RPMI7951 (cell line): Measurements from ENCODE around the gene ADCY5. TPM values are rescaled to one million over a fixed set of nuclear protein-coding genes. Genes with fewer than 3 reads are reported as not detected.

Experiments used
- DNase-seq: peaks from one replicate; pipeline ENCODE4 v3.0.0-alpha.2; 2012; ENCODE audit warnings: low read depth
- total RNA-seq: library from RNA; depleted of rRNA; stranded (reverse); fragments of >200 nt; shearing (Covaris generic); gene quantifications from 2 replicates; pipeline ENCODE4 v1.2.3, GENCODE V29; 2014

Gene ADCY5
- total RNA-seq, 1 experiment from 2014 or later, result not detected

DNA sequence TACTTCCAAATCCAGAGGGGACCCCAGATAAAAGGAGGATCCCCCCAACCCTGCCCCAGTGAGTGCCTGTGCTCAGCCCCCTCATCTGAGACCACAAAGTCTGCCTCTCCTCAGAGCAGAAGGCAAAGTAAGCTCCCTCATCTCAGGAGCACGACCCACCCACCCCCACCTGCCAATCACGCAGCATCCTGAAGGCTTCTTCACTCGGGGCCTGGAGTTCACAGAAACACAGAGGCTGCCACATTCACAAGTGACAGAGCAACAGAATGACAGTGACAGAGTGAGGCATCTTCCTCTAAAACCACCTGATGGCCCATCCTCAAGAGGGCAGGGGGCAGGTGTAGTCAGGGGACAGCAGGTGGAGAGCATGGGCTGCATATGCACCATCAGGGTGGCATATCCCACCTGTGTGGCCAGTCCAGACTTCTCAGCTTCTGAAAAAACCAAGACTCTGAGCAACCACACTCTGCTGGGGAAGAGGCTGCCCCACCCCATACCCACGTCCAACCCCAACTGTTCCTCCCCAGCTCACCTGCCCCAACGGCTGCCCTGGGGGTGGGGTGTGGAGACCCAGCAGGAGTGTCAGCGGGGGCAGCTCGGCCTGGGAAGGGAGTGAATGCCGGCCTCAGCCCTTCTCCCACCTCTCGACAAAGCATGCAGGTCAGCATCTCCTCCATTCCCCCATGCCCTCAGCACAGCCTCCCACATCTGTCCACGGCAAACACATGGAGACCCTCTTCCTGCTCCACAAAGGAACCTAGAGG, 19.3 kb downstream of the ADCY5 start:
- no peak for DNase-seq

DNA sequence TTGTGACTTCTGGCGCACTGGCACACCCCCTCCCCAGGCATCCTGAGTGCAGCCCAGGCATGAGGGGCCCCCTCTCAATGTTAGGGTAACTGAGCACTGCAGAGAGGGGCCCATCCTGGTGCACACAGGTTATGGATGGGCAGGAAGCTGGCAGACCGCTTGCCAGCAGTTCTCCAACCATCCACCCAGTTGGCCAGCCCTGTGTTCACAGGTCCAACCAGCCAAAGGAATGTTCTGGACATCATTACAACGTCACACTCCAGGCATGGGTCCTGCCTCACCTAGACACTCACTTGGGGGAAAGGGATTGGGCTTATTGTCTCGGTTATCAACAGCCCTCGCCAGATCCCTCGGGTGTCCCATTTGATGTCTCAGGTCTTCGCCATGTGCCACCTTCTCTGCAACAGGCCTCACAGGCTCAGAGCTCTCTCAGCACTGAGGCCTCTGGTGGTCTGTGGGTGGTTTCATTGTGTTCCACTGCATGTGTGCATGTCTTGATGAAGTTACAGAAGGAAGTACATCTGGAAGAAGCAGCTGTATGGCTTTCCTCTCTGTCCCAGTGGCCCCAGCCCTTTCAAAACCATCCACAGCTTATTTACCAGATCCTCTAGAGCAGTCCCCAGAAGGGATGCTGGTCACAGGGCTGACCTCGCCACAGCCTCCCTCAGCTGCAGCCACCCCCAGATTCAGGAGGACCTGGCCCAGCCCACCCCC, 23.7 kb downstream of the ADCY5 start:
- no peak for DNase-seq

DNA sequence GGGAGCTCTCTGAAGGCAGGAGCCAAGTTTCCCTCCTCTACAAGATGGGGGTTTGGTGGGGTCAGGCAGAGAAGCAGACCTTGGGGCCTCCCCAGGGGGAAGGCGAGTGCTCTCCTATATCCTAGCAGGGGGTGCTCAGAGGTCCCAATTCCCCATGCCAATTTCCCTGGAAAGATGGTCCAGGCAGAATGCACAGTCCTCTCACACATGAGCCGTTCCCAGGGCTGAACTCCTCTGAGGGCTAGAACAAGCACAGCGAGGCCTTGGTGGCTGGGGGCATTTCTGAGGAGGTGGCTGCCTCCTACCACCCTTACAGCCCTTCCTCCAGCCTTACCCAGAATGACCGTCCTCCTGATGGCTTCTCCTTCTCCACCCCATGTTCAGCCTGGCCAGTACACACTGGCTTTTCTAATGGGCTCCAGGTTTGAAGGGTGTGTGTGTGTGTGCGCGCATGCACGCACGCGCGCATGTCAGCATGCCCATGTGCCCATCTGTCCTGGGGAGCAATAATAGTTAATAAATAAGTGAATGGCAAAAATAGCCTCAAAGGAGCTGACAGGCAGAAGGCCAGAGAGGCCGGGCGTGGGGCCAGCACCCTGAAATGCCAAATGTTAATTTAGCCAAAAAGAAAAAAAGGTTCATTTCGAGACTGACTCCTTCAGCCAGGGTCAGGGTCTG, 24.4 kb downstream of the ADCY5 start:
- DNase-seq, result no peak

DNA sequence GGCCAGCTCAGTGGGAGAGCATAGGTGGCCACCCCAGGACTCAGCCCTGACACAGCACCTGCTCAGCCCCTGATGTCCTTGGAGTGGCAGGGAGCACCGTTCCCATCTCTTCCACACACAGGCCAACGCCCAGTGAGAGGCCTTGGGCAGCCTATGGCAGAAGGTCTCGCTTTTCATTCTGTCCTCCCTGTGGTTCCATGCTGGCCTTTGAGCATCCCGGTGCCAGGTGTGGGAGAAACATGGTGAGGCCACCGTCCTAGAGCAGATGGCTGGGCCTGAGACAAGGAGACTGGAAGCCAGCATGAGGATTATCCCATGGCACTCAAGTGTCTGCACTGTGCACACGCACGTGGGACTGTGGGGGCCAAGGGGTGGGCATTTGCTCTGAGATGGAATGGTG, 25.1 kb downstream of the ADCY5 start:
- DNase-seq, result no peak

DNA sequence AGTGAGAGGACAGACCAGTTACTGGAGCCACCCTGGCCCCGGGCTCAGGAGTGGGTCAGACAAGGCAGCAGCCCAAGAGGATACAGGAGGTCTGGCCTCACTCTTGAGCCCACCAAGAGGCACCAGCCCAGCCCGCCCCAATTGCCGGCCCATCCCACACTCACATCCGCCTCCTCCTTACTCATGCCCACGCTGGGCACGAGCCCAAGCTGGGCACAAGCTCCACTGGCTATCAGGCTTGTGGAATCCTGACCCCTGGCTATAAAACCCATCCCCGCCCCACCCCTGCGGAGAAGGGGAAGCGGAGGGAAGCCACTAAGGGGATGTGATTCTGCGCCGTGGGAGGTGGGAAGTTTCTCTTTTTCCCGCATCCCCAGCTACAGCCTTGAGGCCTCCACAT, 25.9 kb downstream of the ADCY5 start:
- DNase-seq, result no peak

DNA sequence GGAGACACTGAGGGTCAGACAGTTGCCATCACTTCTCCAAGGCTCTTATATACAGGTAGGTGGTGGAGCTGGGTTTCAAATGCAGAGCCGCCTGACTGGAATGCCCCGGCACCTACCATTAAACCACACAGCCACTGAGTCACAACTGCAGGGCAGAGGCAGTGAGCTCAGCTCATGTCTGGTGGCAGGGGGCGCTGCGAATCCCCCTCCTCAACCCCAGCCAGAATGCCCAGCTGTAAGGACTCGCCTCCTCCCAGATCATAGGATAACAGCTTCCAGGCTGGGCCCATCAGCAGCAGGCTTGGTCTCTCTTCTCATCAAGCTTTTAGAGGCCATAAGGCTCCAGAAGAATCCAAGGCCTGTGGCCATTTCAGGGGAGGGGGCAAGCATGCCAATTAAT, 26.4 kb downstream of the ADCY5 start:
- DNase-seq, result no peak

DNA sequence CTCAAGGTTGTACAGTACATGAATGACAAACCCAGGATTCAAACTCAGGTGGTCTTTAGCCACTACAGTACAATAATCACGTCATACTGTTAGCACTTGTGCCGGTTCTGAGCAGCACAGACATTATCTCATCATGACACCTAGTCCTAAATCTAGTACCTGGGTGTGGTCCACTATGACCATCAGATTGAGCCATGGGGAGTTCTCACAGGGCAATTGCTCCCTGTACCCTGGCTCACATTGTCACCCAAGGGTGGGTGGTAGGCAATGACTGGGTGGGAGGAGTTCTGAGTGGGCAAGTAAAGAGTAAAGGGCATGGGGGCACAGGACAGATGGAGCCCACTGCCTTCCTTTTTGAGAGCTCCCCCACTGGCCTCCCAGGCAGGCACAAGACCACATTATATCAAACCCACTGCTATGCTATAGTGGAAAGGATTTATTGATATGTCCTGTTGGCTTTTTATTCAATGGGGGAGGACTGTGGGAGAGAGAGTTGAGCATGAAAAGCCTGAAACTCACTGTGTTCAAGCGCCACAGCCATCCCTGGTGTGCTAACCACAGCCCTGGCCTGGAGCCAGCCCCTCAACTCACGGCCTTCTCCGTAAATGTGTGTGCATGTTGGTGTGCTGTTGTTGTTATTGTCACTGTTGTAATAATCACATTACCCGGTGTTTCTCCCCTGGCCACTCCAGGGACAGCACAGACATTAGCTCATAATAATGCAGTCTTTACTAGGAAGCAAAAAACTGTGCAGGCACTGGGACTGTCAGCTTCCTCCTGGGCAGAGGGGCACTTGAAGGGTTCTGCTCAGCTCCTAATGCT, 27.3 kb downstream of the ADCY5 start:
- DNase-seq, result peak; percentile 15

DNA sequence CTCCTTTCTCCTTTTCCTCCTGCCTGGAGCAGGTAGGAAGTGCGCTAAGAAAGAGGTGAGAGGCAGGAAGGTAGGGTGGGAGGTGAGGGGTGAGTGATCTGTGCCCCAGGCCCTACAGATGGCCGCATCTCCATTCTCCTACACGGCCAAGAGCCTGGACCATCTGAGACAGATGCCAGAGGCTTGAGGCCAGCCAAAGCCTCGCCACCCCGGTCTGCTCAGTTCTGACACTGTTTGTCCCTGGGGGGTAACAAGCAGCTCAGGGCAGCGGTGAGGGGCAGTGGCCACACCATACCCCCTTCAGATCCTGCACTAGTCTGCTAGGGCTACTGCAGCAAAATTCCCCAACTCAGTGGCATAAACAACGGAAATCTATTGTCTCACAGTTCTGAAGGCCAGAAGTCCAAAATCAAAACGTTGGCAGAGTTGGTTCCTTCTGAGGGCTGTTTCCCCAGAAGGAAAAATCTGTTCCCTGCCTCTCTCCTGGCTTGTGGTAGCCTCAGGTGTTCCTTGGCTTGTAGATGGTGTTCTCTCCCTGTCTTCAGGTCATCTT, 28.4 kb downstream of the ADCY5 start:
- DNase-seq, result no peak

DNA sequence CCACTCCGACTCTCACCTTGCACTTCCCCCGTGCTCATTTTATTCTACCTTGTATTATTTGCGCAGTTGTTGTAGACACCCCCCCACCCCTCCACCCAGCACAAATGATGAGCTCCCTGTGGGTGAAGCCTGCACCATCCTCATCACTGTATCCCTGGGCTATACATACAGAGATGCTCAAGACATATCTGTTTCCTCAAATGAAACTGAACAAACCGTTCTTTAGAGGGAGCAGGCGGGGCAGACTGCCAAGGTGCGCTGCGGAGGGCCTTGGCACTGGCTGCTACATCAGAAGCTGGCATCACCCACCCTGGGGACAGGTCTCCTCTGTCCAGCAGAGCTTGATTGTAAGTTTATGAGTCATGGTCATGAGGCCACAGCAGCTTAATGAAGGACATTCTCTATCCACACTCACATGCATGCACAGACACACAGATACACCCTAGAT, 29.0 kb downstream of the ADCY5 start:
- peak; percentile 17 for DNase-seq

DNA sequence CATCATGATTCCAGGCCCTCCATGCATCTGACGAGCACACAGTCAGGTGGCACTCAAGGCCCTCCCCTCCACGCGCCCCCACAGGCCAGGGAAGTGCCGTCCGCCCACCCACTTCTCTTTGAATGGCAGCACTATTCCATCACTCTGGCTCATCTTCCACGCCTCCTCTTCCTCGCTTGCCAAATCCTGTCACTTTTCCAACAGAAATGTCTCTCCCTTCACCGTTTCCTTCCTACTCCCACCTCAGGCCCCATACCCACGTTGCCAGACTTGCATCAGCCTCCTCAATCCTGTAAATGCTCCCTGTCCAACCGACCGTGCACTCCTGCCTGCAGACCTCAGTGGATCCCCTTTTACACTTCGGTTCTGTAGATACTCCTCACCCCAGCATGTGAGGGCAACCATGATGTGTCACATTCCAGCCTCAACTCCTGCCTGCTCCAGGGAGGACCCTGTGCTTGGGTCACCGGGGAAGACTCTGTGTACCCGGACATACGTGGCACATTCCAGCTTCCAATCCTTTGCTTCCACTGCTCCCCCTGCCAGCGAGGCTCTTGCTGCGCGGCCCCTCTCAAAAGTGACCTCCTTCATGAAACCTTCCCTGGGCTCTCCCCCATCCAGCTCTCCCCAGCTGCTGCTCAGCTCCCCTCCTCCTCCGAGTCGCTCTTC, 29.6 kb downstream of the ADCY5 start:
- DNase-seq, result no peak

DNA sequence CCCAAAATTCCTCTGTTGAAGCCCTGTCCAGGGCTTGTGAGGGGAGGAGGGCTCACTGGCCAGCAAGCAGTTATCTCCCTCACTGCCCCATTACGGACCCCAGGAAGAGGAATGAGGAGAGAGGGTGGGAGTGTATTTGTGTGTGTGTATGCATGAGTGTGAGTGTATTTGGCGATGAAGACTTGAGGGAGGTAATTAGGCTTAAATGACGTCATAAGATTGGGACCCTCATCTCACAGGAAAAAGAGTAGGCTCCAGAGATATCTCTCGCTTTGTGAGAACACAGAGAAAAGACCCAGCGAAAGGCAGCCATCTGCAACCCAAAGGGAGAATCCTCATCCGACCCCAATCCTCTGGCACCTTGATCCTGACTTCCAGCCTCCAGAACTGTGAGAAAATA, 32.2 kb downstream of the ADCY5 start:
- no peak for DNase-seq

DNA sequence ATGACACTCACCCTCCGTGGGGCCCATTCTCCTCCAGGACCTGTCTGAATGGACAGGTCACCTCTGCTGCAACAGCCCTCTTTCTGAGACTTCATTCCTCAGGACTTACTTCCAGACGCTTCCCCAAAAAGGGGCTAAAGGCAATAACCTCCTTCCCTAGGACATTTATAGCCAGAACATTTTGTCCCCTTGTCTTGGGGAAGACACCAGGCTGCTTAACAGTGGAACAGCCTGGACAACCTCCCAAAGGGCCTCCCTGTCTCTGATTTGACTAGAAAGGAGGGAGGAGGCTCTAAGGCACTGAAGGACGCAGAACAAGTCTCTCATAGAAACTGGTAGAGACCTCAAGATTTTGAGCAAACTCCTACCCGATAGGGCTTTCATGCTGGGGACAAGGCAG, 32.7 kb downstream of the ADCY5 start:
- DNase-seq, result no peak

DNA sequence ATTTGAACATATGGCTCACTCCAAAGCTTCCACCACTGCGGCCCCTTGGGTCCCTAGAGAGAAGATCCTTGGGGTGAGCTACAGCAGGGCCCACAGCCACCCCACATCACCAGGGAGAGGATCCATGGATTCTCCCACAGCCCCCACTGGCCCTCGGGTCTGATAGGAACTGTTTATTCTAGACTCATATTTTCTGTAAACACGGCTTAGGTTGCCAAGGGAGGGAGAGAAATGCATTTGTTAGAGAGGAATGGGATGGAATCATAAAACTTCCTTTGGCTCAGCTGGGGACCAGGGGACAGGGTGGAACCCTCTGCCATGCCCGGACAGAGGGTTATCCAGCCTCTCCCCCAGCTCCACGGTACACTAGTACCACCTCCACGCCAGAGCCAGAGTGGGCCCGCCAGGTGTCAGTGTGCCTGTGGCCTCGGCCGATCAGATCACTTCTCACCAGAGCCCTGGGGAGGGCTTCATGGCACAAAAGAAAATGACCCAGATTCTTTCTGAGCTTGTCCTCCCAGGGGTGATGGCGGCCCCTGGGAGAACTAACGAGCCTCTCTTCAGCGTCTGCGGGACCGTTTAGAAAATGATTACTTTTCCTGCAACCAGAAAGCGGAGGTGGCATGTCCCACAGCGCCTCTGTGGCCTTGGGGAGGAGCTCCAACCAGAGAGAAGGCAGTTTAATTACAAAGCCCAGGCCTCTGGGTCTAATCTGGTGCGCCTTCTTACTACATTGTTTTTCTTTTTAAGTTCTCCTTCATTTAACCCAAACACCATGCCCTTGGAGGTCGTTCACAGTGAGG, 33.7 kb downstream of the ADCY5 start:
- no peak for DNase-seq

DNA sequence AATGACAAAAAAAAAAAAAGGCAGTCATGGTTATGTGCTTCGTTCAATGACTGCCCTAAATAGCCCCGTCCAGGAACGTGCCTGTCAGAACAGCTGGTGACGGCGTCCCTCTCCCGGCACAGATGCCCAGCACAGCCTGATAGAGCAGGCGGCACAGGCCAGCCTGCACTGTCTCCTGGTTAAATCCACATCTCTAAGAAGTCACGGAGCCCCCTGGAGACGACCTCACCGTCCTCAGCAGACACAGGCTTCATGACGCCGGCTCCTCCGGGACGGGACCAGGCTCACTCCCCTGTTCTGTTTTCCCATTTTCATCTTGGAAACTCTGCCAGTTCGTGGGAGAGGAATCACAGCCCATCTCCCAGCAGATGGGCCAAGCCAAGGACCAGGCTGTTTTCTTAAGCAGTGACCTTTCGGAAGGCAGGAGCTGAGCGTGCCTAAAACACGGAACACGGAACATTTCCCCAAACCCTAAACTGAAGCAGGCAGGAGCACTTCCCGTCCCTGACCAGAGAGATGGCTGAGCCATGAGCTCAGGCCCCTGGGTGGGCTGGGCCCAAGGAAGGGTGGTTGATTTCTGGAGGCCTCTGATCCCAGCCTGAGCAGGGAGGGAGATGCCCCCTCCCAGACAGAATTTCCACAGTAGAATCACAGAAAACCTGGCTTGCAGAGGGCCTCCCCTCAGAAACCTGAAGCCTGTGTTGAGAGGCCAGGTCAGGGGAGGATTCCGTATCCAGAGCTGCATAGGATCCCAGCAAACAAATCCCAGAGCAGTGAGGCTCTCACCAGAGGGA, 35.9 kb downstream of the ADCY5 start:
- no peak for DNase-seq

DNA sequence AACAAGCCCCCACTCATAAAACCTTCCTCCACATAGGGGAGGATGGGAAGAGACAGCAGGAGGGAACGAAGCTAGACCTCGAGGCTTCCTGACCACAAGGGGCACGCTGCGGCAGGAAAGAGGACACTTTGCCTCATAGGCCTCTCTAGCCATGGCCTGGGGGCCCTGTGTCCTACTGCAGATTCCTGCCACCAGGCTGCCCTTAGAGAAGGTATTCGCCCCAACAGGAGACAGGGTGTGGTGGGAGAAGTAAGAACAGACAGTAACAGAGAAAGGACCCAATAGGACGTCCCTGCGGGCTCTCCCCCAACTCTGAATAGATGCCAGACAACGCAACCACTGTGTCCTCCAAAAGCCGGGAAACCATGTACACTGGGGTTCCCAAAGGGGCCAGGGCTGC, 36.8 kb downstream of the ADCY5 start:
- DNase-seq, result no peak

DNA sequence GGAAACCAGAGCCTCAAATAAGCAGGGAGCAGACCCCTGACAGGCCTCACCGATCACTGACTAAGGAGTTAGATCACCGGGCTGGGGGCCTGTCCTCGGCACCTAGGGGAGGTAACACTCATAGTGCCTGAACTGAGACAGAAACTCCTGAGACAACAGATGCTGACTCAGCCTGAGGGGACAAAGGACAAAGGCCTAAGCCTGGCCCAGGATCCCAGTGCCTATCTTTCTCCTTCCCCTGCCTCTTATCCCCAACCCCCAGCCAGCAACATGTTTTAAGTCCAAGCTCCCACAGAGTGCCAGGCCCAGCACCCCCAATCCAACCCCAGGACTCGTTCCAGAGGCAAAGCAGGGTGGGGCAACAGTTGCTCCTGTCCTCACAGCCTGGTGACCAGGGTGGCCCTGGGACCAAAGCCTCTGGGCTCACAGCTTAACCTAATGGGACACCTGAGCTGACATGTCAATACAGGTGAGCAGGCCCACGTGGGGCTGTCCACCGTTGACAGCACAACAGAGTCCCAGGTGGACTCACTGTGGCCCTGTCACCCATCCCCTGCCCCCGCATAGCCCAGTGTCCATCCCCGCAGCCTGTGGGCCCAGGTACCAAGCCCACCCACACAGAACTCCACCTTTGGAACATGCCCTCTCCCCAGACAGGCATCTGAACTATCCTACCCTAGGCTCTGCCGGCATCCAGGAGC, 37.4 kb downstream of the ADCY5 start:
- DNase-seq, result no peak

DNA sequence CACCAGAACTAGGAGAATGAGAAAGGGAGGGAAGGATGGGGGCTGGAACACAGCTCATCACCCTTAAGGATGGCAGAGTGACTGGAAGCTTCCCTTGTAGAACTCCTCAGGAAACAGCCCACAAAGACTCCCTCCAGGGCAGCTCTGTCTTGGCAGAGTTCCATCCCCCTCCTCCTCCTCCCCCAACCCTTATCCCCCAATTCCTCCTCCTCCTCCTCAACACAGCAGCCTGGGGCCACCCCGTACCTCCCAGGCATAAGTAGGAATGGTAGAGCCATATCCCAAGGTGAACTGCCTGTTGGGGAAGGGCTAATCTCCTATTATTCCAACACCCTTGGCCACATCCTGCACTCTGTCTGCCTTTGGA, 38.8 kb downstream of the ADCY5 start:
- DNase-seq, result no peak

DNA sequence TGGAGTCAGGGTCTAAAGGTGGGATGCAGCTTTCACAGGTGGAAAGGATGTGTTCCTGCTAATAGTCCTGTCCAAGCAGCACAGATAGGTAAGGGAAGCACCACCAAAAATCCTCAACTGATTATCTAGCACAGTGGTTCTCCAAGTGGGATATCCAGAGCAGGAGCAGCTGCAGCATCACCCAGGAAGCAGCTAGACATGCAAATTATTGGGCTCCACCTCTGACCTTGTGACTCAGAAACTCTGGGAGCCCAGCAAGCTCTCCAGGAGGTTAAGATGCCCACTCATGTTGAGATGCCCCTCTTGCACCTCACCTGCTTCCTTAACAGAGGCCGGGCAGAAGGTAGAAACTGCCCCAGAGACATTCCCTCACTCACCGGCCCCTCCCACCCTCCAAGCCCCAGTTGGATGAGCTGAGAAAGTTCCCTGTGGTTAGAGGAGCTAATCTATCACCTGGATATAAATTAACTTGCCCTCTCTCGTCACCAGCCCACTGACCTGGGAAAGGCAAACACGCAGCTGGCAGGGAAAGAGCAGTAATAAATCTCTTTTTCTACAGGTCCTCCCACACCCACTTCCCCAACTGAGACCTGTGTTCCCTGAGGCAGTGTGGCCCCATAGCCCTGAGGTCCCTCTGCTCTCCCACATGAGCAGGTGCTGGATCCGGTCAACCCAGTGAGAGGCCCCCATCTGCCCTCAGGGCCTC, 39.3 kb downstream of the ADCY5 start:
- DNase-seq, result no peak
